Kidney (tissue), 14 donors: ENCODE measurements around the gene KCNE4. TPM values are rescaled to one million over a fixed set of nuclear protein-coding genes. Genes with fewer than 3 reads are reported as not detected.

ENCODE experiments used
- DNase-seq, 5 donors: peaks; one replicate each; pipeline ENCODE4 v3.0.0-alpha.2; 2013 to 2020
- FAIRE-seq: peaks from 2 replicates; lab custom pipeline; 2012; peaks lifted over from hg19 to GRCh38; lab: Jason Lieb, UNC
- H3K27ac ChIP-seq, 2 donors: one replicate each; pipeline ENCODE4 v1.7.0; 2013; ENCODE audit warnings: low read depth in 2 of 2, low read length in 2 of 2, inconsistent platforms in 1 of 2
- H3K27me3 ChIP-seq: one replicate; pipeline ENCODE4 v1.7.1; 2013; ENCODE audit warnings: low read length, inconsistent platforms; ENCODE audit not compliant: control insufficient read depth, insufficient read depth
- H3K36me3 ChIP-seq, 3 donors: one replicate each; pipeline versions ENCODE4 v1.7.0 to v1.7.1; 2013; ENCODE audit warnings: low read length in 3 of 3, control low read depth in 1 of 3, inconsistent platforms in 1 of 3; ENCODE audit not compliant: insufficient read depth in 3 of 3, control insufficient read depth in 2 of 3
- H3K4me1 ChIP-seq, 3 donors: one replicate each; pipeline versions ENCODE4 v1.7.0 to v1.7.1; 2013; ENCODE audit warnings: low read length in 3 of 3, inconsistent platforms in 1 of 3, low read depth in 1 of 3; ENCODE audit not compliant: control insufficient read depth in 2 of 3, insufficient read depth in 2 of 3
- H3K4me3 ChIP-seq, 3 donors: one replicate each; pipeline versions ENCODE4 v1.7.0 to v1.8.1; 2013; ENCODE audit warnings: low read length in 3 of 3, control low read depth in 1 of 3, inconsistent platforms in 1 of 3
- H3K9ac ChIP-seq, 3 donors: one replicate each; pipeline versions ENCODE4 v1.7.0 to v1.7.1; 2013; ENCODE audit warnings: low read length in 3 of 3, control low read depth in 1 of 3, inconsistent platforms in 1 of 3
- H3K9me3 ChIP-seq, 3 donors: one replicate each; pipeline versions ENCODE4 v1.7.0 to v1.7.1; 2013; ENCODE audit warnings: low read length in 3 of 3, control low read depth in 1 of 3, inconsistent platforms in 1 of 3; ENCODE audit not compliant: control insufficient read depth in 2 of 3, insufficient read depth in 1 of 3
- CTCF ChIP-seq: IDR thresholded peaks from 3 replicates; pipeline ENCODE4 v1.5.1; 2012; ENCODE audit warnings: mild to moderate bottlenecking, moderate library complexity, borderline replicate concordance; ENCODE audit not compliant: insufficient read depth; ENCODE audit errors: extremely low read depth
- intact Hi-C: fragments of 100-400 bp; cut with DNase I; formaldehyde crosslinking; loops from one replicate; pipeline ENCODE4 v1.11.1; 2022
- polyA plus RNA-seq: library from polyadenylated mRNA; stranded (reverse); fragments of 350-450 nt; fragmentation: Illumina TruSeq; extraction: RNeasy Lipid Tissue Mini Kit (QIAGEN cat#74804); gene quantifications from one replicate; pipeline ENCODE4 v1.2.3, GENCODE V29; 2014; ENCODE audit warnings: low read depth, low replicate concordance; ENCODE audit not compliant: insufficient read depth
- total RNA-seq: library from RNA; stranded (reverse); fragmentation: NEBNext Ultra II Directional; extraction: Animal tissue kit (Norgen Biotek cat#: 25700); gene quantifications from one replicate; pipeline ENCODE4 v1.2.1, GENCODE V29; 2021
- donor health status: control.
- donor health status: control.
- donor health status: control.
- donor health status: control.
- donor health status: control.
- donor health status: DM: yes; HTN: yes; CAD: no.
- donor health status: Normal renal cell carcinoma (clear cell type).

The KCNE4 gene
- total and polyA plus RNA-seq, 2 donors from 2014 or later: 4.0 to 4.2 TPM

- Histone ChIP-seq H3K9ac (no peak overlapping the region), H3K4me3 (no peak overlapping the region), H3K27me3 (no peaks in the 10 kb centered on the region), H3K9me3 (no peaks in the 10 kb centered on the region), H3K36me3 (no peaks in the 10 kb centered on the region), H3K4me1 (peaks cover 0 to 2% (median 0%) of the 10 kb centered on the region in 3 donors), H3K27ac (no peak overlapping the region)
- intact Hi-C loops: no loop called here
- no peak for FAIRE-seq
- DNase-seq: no peak
- TF ChIP-seq CTCF: no peak
Observed at GRCh38 chr2:223090540-223091235, 38.7 kb downstream of the KCNE4 start.

GRCh38 chr2:223092667-223093066 is 40.7 kb downstream of the KCNE4 start:
- Histone ChIP-seq H3K27me3 (no peaks in the 10 kb centered on the region), H3K9me3 (no peaks in the 10 kb centered on the region), H3K9ac (no peak overlapping the region), H3K36me3 (no peaks in the 10 kb centered on the region), H3K4me1 (peaks cover 0 to 2% (median 0%) of the 10 kb centered on the region in 3 donors), H3K27ac (no peak overlapping the region), H3K4me3 (no peak overlapping the region)
- no peak for TF ChIP-seq CTCF
- intact Hi-C loops: no loop called here
- DNase-seq (no peak), FAIRE-seq (no peak)

DNA sequence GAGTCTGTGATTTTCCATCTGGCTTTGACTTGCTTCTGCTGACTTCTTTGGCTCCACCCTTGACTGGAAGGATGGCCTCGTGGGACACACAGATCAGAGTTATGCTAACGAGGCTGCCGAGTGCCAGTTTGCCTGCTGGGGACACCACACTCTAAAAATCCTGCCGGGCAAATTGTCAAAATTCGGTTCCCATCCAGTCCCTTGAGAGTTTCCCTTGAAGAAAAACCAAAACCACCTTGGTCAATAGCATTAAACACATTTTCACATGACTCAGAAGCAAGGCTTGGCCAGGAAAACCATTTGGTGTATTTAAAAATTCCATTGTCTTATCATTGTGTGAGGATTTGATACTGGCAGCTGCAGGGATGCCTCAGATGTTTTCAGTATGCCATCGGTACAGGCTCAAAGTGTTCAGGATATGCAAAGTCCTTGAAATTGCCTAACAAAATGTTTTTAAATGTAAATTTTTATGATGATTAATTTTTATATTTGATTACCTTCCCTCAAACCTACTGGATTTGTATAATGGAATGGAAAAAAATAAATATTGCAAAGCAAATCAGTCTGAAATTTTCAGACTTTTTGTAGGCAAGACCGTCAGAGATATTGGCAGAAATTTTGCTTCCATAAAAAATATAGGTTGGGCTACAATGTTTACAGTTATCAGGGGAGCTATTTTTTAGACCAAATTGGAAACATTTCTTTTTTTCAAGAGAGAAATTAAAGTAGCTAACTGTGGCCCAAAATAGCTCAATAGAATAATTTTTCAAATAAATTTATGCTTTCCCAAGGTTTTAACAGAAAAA is 41.6 kb downstream of the KCNE4 start:
- FAIRE-seq (no peak), DNase-seq (no peak)
- peaks cover 0 to 2% (median 0%) of the 10 kb centered on the region in 3 donors for H3K4me1 ChIP-seq
- H3K9me3 ChIP-seq: no peaks in the 10 kb centered on the region
- H3K9ac ChIP-seq: no peak overlapping the region
- no peak overlapping the region for H3K4me3 ChIP-seq
- no peaks in the 10 kb centered on the region for H3K36me3 ChIP-seq
- no peaks in the 10 kb centered on the region for H3K27me3 ChIP-seq
- intact Hi-C loops: no loop called here
- TF ChIP-seq CTCF: no peak
- no peak overlapping the region for H3K27ac ChIP-seq
